Activated naive CD4-positive, alpha-beta T cell treated with anti-CD3 and anti-CD28 coated beads, Interleukin-2, amount 10 ng/mL, durations not matched to agents 7 days and 5 days (primary cell): ENCODE results near the gene TBC1D5.
"Not testable (repeated sequence)": the region's sequence is repeated elsewhere in the genome, so short reads cannot be mapped to it uniquely, and the experiment has no call there.

ENCODE experiments used
- CTCF ChIA-PET: fragments of 350-600 bp; sonication (Branson Sonifier 250); formaldehyde crosslinking; loops from one replicate; lab custom pipeline; 2021; ENCODE audit warnings: antibody characterized with exemption; lab: Charles Lee
- DNase-seq: peaks from one replicate; pipeline ENCODE4 v3.0.0-alpha.2; 2020
- H3K27ac Mint-ChIP-seq: one replicate; pipeline ENCODE4 v1.8.0; 2021; ENCODE audit warnings: mild to moderate bottlenecking, moderate library complexity, mixed read lengths
- H3K27me3 Mint-ChIP-seq: one replicate; pipeline ENCODE4 v1.8.0; 2021; ENCODE audit warnings: mild to moderate bottlenecking, mixed read lengths
- H3K36me3 Mint-ChIP-seq: one replicate; pipeline ENCODE4 v1.8.0; 2021; ENCODE audit warnings: mixed read lengths
- H3K4me1 Mint-ChIP-seq: one replicate; pipeline ENCODE4 v1.8.0; 2021; ENCODE audit warnings: mixed read lengths
- H3K4me3 Mint-ChIP-seq: one replicate; pipeline ENCODE4 v1.8.0; 2021; ENCODE audit warnings: mild to moderate bottlenecking, moderate library complexity, mixed read lengths
- H3K9me3 Mint-ChIP-seq: one replicate; pipeline ENCODE4 v1.8.0; 2021; ENCODE audit warnings: mixed read lengths

Gene TBC1D5

DNA sequence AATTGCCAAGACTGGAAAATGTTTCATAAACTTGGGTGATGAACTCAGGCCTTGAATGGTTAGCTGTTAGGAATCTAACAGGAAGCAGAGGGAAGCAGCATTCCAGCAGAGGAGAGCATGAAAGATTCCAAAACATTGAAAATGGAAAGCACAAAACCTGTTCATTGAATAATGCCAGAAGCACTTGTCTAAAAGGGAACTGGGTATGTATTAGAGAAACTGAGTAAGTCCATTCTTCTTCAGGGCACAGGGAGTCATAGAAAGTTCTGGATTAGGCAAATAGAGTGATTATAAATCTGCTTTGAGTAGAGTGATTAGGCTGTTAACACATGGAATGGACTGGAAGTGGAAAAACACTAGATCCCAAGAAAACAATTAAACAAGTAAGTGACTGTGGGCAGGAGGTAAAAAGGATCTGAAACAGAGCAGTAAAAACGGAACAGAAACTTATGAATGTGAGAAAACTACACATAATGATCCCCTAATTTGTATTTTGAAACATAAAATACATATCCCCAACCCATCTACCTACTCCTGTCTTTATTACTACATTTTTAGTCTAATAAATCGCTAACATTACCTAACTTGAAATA is 343.4 kb downstream of the TBC1D5 start:
- DNase-seq = no peak
- Mint-ChIP-seq H3K4me1 (no peaks in the 10 kb centered on the region), H3K9me3 (no peaks in the 10 kb centered on the region), H3K27me3 (no peaks in the 10 kb centered on the region), H3K27ac (no peak overlapping the region), H3K36me3 (peaks cover 4% of the 10 kb centered on the region), H3K4me3 (no peak overlapping the region)
- CTCF ChIA-PET = interaction anchor here (1.1 kb wide), 1 partner anchor 15 kb away, joined by 5 read pairs; no protein-coding TSS in a partner anchor

DNA sequence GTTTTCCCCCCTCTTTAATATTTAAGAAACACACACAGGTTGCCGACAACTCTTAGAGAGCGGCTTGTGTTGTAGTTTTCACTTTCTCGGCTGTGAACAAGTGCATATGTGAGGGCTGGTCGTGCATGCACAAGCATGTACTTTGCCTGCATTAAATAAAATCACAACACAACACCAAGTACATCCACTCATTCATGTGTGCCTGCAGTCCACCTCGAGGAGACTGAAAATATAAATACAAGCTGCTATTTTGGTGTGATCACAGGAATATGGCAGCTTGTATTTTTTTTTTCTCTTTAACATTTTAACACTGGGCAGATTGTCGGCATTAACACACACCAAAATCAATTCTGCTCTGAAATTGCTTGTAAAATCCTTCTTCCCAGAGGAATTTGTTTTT is 346.4 kb downstream of the TBC1D5 start:
- Mint-ChIP-seq H3K27me3 (no peaks in the 10 kb centered on the region), H3K4me1 (no peaks in the 10 kb centered on the region), H3K27ac (no peak overlapping the region), H3K9me3 (peaks cover 7% of the 10 kb centered on the region), H3K4me3 (no peak overlapping the region), H3K36me3 (peaks cover 14% of the 10 kb centered on the region)
- CTCF ChIA-PET = no interaction called here
- no peak for DNase-seq

DNA sequence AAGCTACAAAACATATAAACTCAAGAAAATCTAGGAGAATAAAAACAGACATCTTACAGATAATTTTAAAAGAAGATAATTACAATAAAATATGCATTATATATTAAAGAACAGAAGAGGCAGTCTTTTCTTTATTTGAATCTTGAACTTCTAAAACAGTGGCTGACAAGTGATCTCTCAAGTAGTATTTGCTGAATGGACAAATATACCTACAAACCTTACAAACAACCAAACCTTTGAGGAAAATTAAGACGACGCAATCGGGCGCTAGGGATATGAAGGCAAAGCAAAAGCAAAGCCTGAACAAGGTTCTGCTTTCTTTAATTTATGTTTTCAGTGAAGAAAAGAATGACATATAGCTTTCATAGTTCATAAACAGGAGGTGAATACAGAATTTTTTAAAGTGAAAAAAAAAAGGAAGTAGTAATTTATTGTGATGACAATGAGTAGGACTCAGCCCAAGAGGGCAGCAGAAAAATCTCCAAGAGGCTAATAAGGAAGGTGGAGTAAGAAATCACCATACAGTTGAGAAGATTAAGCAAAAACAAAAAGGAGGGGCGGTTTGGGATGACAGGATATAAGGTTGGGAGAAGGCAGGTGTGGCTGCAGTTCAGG is 347.8 kb downstream of the TBC1D5 start:
- Mint-ChIP-seq H3K9me3 (peaks cover 7% of the 10 kb centered on the region), H3K4me3 (no peak overlapping the region), H3K27me3 (no peaks in the 10 kb centered on the region), H3K4me1 (no peaks in the 10 kb centered on the region), H3K27ac (no peak overlapping the region), H3K36me3 (peaks cover 20% of the 10 kb centered on the region)
- CTCF ChIA-PET = no interaction called here
- DNase-seq = no peak

DNA sequence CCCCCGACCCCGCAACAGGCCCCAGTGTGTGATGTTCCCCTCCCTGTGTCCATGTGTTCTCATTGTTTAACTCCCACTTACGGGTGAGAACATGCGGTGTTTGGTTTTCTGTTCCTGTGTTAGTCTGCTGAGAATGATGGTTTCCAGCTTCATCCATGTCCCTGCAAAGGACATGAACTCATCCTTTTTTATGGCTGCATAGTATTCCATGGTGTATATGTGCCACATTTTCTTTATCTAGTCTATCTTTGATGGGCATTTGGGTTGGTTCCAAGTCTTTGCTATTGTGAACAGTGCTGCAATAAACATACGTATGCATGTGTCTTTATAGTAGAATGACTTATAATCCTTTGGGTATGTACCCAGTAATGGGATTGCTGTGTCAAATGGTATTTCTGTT is 349.9 kb downstream of the TBC1D5 start:
- H3K27me3 Mint-ChIP-seq, H3K4me3 Mint-ChIP-seq, CTCF ChIA-PET, H3K9me3 Mint-ChIP-seq, H3K4me1 Mint-ChIP-seq, DNase-seq, H3K27ac Mint-ChIP-seq: not testable (repeated sequence)
- peaks cover 18% of the 10 kb centered on the region for H3K36me3 Mint-ChIP-seq

DNA sequence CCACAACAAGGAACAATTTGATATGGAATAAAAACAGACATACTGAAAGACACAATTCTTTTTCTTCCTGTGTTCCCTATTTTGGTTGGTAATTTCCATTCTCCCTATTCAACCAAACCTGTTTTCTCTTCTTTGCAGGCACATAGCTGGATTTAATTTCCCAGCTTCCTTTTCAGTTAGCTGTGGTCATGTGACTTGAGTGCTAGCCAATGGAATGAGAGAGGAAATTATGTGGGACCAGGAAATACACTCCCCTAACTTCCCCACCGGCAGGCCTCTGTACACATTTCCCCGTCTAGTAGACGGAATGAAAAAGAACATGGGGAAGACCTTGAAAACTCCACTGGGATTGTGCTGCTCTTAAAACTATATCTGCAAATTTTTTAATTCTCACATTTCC is 351.6 kb downstream of the TBC1D5 start:
- peaks cover 16% of the 10 kb centered on the region for H3K36me3 Mint-ChIP-seq
- peaks cover 7% of the 10 kb centered on the region for H3K9me3 Mint-ChIP-seq
- no peaks in the 10 kb centered on the region for H3K27me3 Mint-ChIP-seq
- no peak overlapping the region for H3K27ac Mint-ChIP-seq
- no peak for DNase-seq
- H3K4me3 Mint-ChIP-seq = no peak overlapping the region
- H3K4me1 Mint-ChIP-seq = no peaks in the 10 kb centered on the region
- CTCF ChIA-PET = interaction anchor here (1.2 kb wide), 1 partner anchor 19 kb away, joined by 3 read pairs; no protein-coding TSS in a partner anchor

DNA sequence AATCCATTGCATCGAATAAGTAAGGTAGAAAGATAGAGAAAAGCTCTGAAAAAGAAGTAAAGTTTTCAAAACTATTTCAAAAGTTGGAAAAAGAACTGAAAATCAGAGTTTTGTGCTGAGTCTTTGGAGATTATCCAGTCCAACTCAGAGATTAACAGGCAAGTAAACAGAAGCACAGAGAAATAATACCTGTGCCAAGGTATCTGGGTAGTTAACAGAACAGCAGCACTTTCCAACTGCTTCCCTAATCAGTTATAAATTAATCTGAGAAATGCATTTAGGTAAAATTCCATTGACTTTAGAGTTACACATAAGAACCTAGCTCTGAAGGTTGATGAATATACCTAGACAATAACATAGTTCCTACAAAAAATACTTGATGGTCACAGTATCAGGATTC is 355.3 kb downstream of the TBC1D5 start:
- no peaks in the 10 kb centered on the region for H3K4me1 Mint-ChIP-seq
- peaks cover 8% of the 10 kb centered on the region for H3K36me3 Mint-ChIP-seq
- DNase-seq = no peak
- CTCF ChIA-PET = interaction anchor here (0.7 to 1.0 kb wide), 2 partner anchors 22 to 27 kb away, joined by 3 to 4 read pairs; no protein-coding TSS in a partner anchor
- no peak overlapping the region for H3K4me3 Mint-ChIP-seq
- no peaks in the 10 kb centered on the region for H3K27me3 Mint-ChIP-seq
- H3K9me3 Mint-ChIP-seq = no peaks in the 10 kb centered on the region
- no peak overlapping the region for H3K27ac Mint-ChIP-seq

DNA sequence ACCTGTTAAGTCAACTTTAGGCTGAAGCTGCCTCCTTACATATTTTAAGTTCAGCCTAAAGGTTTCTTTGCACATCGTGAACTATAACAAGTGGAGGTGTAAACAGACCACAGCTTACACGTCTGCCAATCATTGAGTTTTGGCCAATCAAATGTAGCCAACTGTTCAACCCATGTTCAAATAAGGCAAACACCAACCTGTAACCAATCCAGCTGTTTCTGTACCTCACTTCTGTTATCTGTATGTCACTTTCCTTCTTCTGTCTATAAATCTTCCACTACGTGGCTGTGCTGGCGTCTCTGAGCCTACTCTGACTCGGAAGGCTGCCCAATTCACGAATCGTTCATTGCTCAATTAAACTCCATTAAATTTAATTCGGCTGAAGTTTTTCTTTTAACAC is 356.0 kb downstream of the TBC1D5 start:
- CTCF ChIA-PET = interaction anchor here (1.0 kb wide), 1 partner anchor 28 kb away, joined by 4 read pairs; no protein-coding TSS in a partner anchor
- H3K27ac Mint-ChIP-seq = no peak overlapping the region
- H3K9me3 Mint-ChIP-seq = no peaks in the 10 kb centered on the region
- DNase-seq = no peak
- H3K27me3 Mint-ChIP-seq = no peaks in the 10 kb centered on the region
- peaks cover 5% of the 10 kb centered on the region for H3K36me3 Mint-ChIP-seq
- no peak overlapping the region for H3K4me3 Mint-ChIP-seq
- H3K4me1 Mint-ChIP-seq = no peaks in the 10 kb centered on the region

DNA sequence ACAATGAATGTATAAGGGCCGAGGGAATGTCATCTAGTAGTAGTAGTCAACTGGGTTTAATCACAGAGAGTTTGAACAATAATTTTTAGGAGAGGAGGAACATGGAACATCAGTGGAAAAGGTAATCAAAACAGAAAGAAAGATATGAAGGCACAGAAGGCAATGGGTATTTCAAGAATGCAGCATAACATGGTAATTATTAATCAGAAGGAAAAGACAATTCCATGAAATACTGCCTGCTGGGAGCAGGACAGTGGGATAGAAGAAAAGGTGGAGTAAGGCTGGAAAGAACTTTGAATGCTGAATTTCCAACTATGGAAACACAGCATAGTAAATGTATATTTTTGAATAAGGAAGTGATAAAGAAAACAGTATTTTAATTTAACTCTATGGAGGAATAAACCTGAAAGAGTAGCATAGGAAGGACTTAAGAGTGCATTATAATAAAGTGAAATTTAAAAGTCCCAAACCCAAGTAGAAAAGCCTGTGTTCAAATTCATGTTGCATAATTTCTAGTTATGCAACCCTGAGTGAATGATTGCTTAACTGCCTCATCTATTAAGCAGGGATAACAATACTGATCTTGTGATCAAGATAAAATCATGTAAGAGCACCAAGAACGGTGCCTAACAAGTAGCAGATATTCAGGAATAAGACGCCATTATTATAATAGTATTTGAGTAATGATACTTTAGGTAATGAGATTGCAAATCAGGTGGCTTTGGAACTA is 357.7 kb downstream of the TBC1D5 start:
- H3K27ac Mint-ChIP-seq = no peak overlapping the region
- CTCF ChIA-PET = no interaction called here
- no peaks in the 10 kb centered on the region for H3K9me3 Mint-ChIP-seq
- H3K27me3 Mint-ChIP-seq = no peaks in the 10 kb centered on the region
- no peaks in the 10 kb centered on the region for H3K4me1 Mint-ChIP-seq
- no peaks in the 10 kb centered on the region for H3K36me3 Mint-ChIP-seq
- no peak for DNase-seq
- H3K4me3 Mint-ChIP-seq = no peak overlapping the region

DNA sequence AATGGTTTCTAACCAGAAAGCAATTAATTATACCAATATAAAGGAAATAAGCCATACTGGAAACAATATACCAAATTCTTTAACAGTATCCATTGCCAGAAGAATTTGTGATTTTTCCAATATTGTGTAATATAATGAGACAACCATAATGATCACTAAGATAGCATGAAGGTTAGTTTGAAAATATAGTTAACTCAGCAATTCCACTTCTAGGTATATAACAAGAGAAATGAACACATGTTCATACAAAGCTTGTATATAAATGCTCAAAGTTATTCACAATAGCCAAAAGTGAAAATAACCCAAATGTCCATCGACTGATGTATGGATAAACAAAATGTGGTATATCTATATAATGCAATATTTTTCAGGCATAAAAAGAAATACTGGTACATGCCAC is 369.1 kb downstream of the TBC1D5 start:
- DNase-seq = no peak
- Mint-ChIP-seq H3K27me3 (no peaks in the 10 kb centered on the region), H3K4me3 (no peak overlapping the region), H3K27ac (no peak overlapping the region), H3K4me1 (no peaks in the 10 kb centered on the region), H3K9me3 (no peaks in the 10 kb centered on the region), H3K36me3 (peaks cover 3% of the 10 kb centered on the region)
- CTCF ChIA-PET = no interaction called here

DNA sequence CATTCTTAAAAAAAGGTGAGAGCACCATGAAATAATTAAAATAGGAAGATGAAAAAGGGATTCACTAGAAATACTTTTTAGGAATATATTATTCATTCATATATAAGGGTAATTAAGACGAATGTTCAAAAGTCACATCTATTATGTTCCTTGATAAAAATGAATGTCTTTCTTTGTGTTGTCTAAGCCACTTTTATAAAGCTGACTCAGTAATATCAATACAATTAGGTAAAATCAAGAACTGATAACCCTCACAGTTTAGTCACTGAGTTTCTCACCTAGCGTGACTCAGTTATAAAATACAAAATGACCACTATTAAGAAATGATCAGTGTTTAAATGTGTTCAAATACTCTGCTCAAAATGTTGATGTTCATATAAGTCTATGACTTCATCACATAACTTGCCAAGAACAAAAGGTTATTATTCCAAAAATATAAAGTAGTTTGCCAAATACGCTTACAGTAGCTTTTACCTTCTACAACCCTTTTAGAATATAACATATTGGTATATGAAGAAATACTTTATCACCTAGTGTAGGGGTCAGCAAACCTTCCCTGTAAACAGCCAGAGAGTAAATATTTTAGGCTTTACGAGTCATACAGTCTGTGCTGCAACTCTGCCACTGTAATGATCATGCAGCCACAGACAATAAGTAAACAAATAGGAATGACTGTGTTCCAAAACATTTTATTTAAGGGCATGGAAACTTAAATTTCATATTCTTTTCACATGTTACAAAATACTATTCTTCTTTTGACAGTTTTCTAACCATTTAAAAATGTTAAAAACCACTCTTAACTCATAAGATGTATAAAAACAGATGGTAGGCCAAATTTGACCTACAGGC is 369.8 kb downstream of the TBC1D5 start:
- Mint-ChIP-seq H3K36me3 (peaks cover 3% of the 10 kb centered on the region), H3K9me3 (no peaks in the 10 kb centered on the region), H3K4me3 (no peak overlapping the region), H3K4me1 (no peaks in the 10 kb centered on the region), H3K27ac (no peak overlapping the region), H3K27me3 (no peaks in the 10 kb centered on the region)
- DNase-seq = no peak
- CTCF ChIA-PET = no interaction called here

DNA sequence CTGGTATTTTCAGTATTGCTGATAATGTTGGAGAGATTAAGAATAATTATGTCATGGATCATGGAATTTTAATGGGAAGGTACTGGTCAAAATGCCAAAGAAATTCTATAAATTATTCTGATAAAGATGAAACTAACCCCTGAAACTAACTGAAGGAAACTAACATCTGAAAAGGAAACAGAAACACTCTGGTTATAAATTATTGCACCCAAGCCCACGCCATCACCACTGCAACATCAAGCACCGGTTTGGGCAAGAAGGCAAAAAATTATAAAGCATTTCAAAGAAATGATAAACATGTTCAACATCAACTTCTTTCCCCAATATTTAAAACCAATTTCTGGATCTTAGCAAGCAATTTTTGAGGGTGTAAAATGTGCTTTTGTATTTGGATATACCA is 372.5 kb downstream of the TBC1D5 start:
- Mint-ChIP-seq H3K4me1 (no peaks in the 10 kb centered on the region), H3K9me3 (no peaks in the 10 kb centered on the region), H3K36me3 (no peaks in the 10 kb centered on the region), H3K27ac (no peak overlapping the region), H3K27me3 (no peaks in the 10 kb centered on the region), H3K4me3 (no peak overlapping the region)
- CTCF ChIA-PET = interaction anchor here (1.6 kb wide), 1 partner anchor 43 kb away, joined by 3 read pairs; no protein-coding TSS in a partner anchor
- DNase-seq = no peak

DNA sequence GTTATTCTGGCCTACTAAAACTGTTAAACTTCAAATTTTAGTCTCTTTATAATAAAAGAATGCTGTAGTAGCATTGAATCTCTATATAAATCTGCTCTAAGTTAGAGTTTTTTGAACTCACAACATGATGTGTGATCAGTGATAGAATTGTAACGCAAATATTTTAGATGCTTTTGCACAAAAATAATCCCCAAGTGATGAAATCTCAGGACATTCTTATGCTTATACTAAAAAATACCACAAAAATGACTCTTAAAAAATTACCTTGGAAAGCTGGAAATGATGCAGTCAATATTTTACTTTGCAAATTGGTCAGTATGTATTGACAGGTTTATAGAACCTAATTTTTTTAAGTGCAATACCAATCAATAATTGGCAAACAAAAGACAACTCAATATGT is 375.3 kb downstream of the TBC1D5 start:
- CTCF ChIA-PET = interaction anchor here (1.0 kb wide), 1 partner anchor 10 kb away, joined by 3 read pairs; no protein-coding TSS in a partner anchor
- Mint-ChIP-seq H3K36me3 (no peaks in the 10 kb centered on the region), H3K27ac (no peak overlapping the region), H3K4me1 (no peaks in the 10 kb centered on the region), H3K4me3 (no peak overlapping the region), H3K9me3 (no peaks in the 10 kb centered on the region), H3K27me3 (no peaks in the 10 kb centered on the region)
- DNase-seq = no peak

DNA sequence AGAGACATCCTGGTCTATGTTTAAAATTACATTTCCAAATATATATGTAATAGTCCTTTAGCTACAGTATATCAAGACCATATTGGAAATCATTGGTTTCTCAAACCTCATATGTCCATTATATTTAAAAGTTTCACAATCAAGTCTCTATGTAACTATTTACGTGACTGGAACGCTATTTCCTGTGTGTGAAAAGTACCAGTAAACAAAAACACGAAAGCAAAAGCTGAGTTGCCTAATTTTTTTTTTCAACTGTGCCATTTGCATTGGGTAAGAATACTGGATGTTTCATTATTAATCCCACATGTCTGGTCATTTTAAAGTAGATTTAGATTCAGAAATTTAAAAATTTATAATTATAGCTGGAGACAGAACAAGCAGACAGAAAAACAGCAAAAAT is 381.4 kb downstream of the TBC1D5 start:
- DNase-seq = no peak
- CTCF ChIA-PET = interaction anchor here (1.2 kb wide), 1 partner anchor 53 kb away, joined by 3 read pairs; no protein-coding TSS in a partner anchor
- H3K4me1 Mint-ChIP-seq = no peaks in the 10 kb centered on the region
- H3K27ac Mint-ChIP-seq = no peak overlapping the region
- no peaks in the 10 kb centered on the region for H3K36me3 Mint-ChIP-seq
- no peak overlapping the region for H3K4me3 Mint-ChIP-seq
- H3K27me3 Mint-ChIP-seq = no peaks in the 10 kb centered on the region
- no peaks in the 10 kb centered on the region for H3K9me3 Mint-ChIP-seq

DNA sequence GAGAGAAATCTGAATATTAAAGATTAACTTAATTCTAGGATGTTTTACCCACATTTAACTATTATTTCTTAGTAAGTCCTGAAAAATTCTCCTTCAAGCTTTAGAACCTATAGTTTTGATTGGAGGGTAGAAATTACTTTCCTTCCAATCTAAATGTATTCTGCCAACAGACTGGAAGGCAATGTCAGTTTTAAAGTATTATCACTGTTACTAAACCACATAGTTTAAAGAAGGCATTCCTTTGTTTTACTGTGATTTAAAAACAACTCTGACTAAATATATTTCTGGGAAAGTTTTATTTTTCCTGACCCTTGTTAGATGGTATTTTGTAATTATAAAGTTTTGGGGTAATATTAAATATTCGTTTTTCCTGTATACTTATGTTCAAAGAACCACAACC is 382.5 kb downstream of the TBC1D5 start:
- DNase-seq = no peak
- no peaks in the 10 kb centered on the region for H3K4me1 Mint-ChIP-seq
- H3K27ac Mint-ChIP-seq = no peak overlapping the region
- H3K27me3 Mint-ChIP-seq = no peaks in the 10 kb centered on the region
- H3K9me3 Mint-ChIP-seq = no peaks in the 10 kb centered on the region
- H3K36me3 Mint-ChIP-seq = no peaks in the 10 kb centered on the region
- CTCF ChIA-PET = no interaction called here
- H3K4me3 Mint-ChIP-seq = no peak overlapping the region
